Urinary bladder (tissue), 4 donors: ENCODE results near the gene TXNDC11. TPM values are rescaled to one million over a fixed set of nuclear protein-coding genes. Genes with fewer than 3 reads are reported as not detected.

Source experiments
- DNase-seq: peaks from one replicate; pipeline ENCODE4 v3.0.0-alpha.2; 2015; ENCODE audit errors: extremely low spot score
- H3K27ac ChIP-seq: one replicate; pipeline ENCODE4 v1.5.1; 2013; ENCODE audit warnings: low read depth, mild to moderate bottlenecking, moderate library complexity
- H3K36me3 ChIP-seq: one replicate; pipeline ENCODE4 v1.6.1; 2013; ENCODE audit warnings: mild to moderate bottlenecking, moderate library complexity; ENCODE audit not compliant: insufficient read depth
- H3K4me1 ChIP-seq: one replicate; pipeline ENCODE4 v1.6.1; 2013; ENCODE audit warnings: mild to moderate bottlenecking, moderate library complexity; ENCODE audit not compliant: insufficient read depth
- H3K4me3 ChIP-seq: one replicate; pipeline ENCODE4 v1.5.1; 2013; ENCODE audit warnings: low read depth, low read length
- WGBS: extraction: QIAGEN DNeasy Blood & Tissue Kit; methylation state at CpG from one replicate; pipeline ENCODE4 v1.1.7; 2013; 5-methylcytosine and 5-hydroxymethylcytosine counted together
- polyA plus RNA-seq: library from polyadenylated mRNA; stranded (reverse); fragments of 200-250 nt; gene quantifications from one replicate; pipeline ENCODE4 v1.2.3, GENCODE V29; 2013
- total RNA-seq: library from RNA; depleted of rRNA; stranded (reverse); fragments of >200 nt; gene quantifications from one replicate; pipeline ENCODE4 v1.2.3, GENCODE V29; 2014
- donor health status: healthy with polysubstance abuse.
- donor health status: healthy.

Gene TXNDC11
- total and polyA plus RNA-seq, 2 donors = 22.7 to 39.1 TPM

DNA sequence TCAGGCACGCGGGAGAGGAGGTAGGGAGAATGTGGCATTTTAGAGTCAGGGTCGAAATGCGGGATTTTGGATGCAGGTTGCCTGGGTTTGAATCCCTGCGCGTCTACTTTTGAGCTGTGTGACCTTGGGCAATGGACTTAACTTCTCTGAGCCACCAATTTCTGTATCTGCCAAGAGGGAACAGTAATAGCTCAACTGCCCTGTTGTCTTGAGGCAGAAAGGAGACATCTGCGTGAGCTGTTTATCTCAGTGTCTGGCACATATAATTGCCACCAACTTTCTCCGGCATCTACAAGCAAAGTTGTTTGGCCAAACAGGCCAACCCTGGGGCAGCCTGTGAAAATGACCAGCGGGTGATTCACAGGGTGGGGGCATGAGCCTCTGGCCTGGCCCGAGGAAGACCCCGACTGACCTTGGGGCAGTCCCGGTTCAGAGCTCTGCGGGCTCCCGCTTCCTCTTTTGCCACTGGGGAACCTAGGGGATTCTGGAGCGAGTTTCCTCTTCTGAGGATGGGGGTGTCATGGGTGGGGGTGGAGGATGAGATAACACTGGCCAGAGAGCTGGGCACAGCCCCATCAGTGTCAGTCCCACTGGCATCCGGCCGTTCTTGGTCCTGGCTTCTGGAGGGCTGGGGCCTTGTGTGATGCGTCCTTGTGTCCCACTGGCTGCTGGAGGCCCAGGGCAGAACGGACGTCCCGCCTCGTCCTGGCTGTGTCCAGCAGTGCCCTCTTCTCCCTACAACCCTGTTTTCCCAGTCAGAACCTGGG, 73.1 kb downstream of the TXNDC11 start:
- H3K4me1 ChIP-seq = peaks cover 1% of the 10 kb centered on the region
- 25% methylated on average over 22 of the region's 22 CpGs for WGBS
- no peak for DNase-seq

DNA sequence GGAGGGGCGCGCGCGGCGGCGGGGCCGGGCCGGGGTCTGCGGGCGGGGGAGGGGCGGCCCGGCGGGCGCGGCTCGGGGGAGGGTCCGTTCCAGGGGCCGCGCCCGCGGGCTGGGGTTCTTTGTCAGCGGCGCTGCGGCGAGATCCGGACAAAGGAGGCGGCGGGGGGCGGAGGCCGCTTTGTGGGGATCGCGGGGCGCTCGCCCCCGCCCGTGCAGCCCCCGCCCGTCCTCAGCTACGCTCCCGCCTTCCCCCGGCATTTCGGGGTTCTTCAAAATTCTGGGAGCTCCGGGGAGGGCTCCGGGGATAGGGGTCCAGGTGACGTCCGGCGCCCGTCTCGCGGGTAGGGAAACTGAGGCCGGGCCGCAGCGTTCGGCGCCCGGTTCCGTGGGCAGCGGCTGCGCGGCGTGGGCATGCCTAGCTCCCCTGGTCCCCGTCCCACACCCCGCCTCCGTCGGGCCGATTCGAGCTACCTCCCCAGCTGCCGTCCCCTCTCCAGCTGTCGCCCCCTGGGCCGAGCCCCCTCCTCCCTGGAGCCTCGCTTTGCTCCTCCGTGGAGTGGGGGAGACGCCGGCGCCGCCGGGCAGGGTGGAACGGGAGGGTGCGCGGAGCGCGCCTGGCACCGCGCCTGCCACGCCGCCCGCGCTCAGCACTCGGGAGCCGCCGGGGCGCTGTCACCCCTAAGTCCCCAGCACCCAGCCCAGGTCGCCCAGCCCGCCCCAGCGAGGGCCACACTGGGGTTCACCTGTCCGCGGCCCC, 73.9 kb downstream of the TXNDC11 start:
- under 1% methylated on average over 97 of the region's 97 CpGs for WGBS
- H3K27ac ChIP-seq = peak overlapping the region; percentile 65

More for the DNA sequence above, 73.1 kb downstream of the TXNDC11 start:
- Histone ChIP-seq H3K27ac (peak overlapping the region; percentile 65), H3K36me3 (no peaks in the 10 kb centered on the region), H3K4me3 (peak overlapping the region; percentile 88)

DNA sequence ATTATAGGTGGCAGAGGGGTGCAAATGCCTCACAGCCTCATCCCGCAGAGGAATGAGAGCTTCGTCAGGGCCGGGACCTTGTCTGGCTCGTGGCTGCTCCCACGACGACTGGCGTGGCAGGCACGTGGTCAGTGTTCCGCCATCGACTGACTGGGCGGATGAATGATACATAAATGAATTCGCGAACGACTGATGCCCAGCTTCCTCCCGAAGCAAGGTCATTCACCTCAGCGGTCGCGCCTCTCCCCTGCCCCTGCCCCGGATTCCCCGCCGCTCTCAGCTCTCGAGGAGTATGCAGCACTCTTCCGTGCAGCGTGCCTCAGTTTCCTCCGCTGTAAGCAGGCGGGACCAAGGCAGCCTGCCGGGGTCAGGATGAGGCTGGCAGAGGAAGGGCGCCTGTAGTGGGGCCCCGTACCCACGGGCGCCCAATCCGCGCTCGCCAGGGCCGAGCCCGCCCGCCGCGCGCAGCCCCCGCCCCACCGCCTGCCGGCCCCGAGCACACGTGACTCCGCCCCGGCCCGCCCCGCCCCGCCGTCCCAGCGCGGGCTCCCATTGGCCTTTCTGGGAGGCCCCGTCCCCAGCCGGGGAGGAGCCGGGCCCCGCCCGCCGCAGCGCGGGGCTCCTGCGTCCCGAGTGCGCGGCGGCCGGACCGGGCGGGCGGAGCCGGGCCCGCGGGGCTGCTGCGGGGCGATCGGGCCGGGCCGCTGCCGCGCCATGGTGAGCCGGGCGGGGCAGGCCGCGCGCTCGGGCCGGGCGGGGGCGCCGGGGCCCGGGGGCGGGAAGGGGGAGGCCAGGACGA, 74.6 kb downstream of the TXNDC11 start, which contains the start of gene SNN:
Gene SNN, plus strand, starts transcription at position 632 of the 799 bp plus-strand sequence. CDS start 7,605 bp downstream, outside the sequence.
- Histone ChIP-seq H3K36me3 (no peaks in the 10 kb centered on the region), H3K27ac (peak within 1 kb of the TSS; percentile 65), H3K4me3 (peak within 1 kb of the TSS; percentile 88), H3K4me1 (peaks cover 1% of the 10 kb centered on the region)
- WGBS = 5% methylated on average over 93 of the region's 93 CpGs
- DNase-seq = peak; percentile 55

More for the DNA sequence above, 73.9 kb downstream of the TXNDC11 start:
- H3K4me3 ChIP-seq = peak overlapping the region; percentile 88
- no peak for DNase-seq
- peaks cover 1% of the 10 kb centered on the region for H3K4me1 ChIP-seq
- no peaks in the 10 kb centered on the region for H3K36me3 ChIP-seq

DNA sequence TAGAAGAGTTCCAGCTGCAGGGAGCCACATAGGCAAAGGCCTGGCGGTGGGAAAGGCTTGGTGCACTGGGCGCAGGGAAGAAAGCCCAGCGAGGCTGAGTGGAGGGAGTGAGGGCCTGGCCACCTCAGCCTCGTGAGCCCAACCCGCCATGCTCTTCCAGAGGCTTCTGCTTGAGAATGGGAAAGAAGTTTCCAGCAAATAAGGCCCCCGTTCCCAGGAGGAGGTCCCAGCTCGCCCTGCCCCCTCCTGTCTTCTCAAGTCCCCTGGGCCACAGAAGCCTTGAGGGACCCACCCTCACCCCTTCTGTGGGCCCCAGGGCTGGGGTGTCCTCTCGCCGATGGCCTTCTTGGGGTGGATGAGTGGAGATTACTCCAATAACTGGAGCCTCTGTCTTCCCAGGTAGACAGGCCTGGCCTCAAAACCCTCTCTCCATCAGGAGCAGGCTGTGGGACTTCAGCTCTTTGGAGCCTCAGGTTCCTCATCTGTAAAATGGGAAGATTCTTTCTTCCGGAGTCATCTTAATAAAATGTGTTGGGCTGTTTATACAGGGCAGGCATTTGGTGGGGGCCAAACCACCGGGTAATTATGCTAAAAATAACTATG, 75.3 kb downstream of the TXNDC11 start:
- Histone ChIP-seq H3K4me3 (no peak overlapping the region), H3K27ac (no peak overlapping the region), H3K4me1 (peaks cover 1% of the 10 kb centered on the region), H3K36me3 (no peaks in the 10 kb centered on the region)
- no peak for DNase-seq
- 85% methylated on average over 11 of the region's 11 CpGs for WGBS

DNA sequence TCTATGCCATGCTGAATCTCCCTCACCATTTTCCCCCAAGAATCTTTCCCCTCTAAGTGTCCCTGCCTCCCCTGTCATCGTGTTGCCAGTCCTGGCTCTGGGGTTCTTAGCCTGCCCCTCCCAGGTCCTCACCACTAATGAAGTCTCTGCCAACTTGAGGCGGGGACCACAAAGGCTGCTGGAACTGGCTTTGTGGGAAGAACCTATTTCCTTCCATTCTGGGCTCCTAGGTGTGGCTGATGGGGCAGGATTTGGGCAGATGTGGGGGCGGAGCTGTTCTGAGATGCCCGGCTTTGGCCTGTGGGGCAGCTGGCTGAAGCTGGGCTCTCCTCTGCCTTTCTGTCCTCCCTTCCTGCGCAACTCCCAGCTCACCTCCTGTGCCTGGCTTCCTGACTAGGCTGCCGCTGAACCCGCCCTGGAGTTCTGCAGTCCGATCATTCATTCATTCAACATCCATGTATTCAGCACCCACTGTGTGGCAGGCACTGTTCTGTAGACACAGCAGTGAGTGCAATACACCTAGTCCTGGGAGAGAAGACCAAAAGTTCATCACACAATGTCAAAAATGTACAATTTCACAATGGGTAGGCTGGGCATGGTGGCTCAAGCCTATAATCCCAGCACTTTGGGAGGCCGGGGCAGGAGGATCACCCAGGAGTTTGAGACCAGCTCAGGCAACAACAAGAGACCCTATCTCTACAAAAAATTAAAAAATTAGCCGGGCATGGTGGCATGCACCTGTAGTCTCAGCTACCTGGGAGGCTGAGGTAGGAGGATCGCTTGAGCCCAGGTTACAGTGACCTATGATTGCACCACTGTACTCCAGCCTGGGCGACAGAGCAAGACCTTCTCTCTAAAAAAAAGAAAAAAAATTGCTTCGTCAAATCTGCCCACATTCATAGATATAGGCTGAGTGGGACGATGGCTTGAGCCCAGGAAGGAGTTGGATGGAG, 76.3 kb downstream of the TXNDC11 start:
- H3K27ac ChIP-seq = no peak overlapping the region
- WGBS = 87% methylated on average over 14 of the region's 14 CpGs
- H3K4me3 ChIP-seq = no peak overlapping the region

DNA sequence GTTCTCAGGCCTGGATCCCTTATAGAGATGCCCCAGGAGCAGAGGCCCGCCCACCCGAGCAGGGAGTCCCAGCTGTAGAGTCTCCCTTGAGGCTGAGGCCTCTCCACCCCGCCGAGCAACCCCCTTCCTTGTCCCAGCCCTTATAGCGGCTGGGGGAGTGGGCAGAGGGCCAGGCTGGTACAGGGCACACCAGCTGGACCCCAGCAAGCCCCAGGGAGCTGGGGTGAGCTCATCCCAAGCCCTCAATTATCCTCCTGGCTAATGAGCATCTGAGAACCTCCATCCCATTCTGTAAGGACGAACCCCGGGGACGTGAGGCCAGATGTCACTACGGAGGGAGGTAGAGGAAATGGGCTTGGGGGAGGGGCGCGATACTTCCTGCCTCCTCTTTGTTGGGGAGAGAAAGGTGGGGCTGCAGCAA, 77.6 kb downstream of the TXNDC11 start:
- H3K27ac ChIP-seq = no peak overlapping the region
- no peak overlapping the region for H3K4me3 ChIP-seq
- 52% methylated on average over 11 of the region's 11 CpGs for WGBS
- H3K4me1 ChIP-seq = no peaks in the 10 kb centered on the region
- no peak for DNase-seq
- H3K36me3 ChIP-seq = no peaks in the 10 kb centered on the region

More for the DNA sequence above, 76.3 kb downstream of the TXNDC11 start:
- no peaks in the 10 kb centered on the region for H3K36me3 ChIP-seq
- peaks cover 1% of the 10 kb centered on the region for H3K4me1 ChIP-seq
- DNase-seq = no peak

DNA sequence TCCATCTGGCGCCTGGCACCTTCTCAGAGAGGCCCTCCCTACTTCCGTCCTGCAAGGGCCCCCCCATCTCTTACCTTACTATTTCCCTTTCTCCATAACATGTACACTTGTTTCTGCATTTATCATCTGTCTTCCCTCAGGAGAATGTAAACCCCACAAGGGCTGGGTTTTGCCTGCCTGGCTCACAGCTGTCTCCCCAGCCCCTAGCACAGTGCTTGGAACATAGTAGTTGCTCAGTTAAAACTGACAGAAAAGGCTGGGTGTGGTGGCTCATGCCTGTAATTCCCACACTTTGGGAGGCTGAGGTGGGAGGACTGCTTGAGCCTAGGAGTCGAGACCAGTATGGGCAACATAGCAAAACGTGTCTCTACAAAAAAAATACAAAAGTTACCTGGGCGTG, 80.1 kb downstream of the TXNDC11 start:
- no peaks in the 10 kb centered on the region for H3K36me3 ChIP-seq
- WGBS = 88% methylated on average over 5 of the region's 5 CpGs

DNA sequence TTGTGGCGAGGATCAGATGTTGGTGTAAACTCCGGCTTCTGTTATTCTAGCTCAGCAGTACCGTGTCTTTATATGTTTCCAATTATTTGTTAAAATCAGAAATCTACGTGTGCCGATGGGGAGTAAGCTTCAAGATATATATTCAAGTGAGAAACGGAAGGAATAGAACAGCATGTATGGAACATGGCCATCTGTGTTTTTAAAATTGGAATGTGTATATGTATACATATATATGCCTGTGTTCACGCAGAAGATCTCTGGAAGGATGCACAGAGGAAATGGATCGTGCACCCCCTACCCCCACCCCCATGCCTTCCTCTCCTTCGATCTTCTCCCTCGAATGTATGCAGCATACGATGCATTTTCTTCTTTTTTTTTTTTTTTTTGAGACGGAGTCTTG, 82.1 kb downstream of the TXNDC11 start:
- H3K4me3 ChIP-seq = no peak overlapping the region
- no peaks in the 10 kb centered on the region for H3K36me3 ChIP-seq
- DNase-seq = no peak
- no peak overlapping the region for H3K27ac ChIP-seq
- no peaks in the 10 kb centered on the region for H3K4me1 ChIP-seq
- WGBS = 80% methylated on average over 12 of the region's 12 CpGs

More for the DNA sequence above, 80.1 kb downstream of the TXNDC11 start:
- no peak overlapping the region for H3K27ac ChIP-seq
- H3K4me1 ChIP-seq = no peaks in the 10 kb centered on the region
- DNase-seq = no peak
- H3K4me3 ChIP-seq = no peak overlapping the region

DNA sequence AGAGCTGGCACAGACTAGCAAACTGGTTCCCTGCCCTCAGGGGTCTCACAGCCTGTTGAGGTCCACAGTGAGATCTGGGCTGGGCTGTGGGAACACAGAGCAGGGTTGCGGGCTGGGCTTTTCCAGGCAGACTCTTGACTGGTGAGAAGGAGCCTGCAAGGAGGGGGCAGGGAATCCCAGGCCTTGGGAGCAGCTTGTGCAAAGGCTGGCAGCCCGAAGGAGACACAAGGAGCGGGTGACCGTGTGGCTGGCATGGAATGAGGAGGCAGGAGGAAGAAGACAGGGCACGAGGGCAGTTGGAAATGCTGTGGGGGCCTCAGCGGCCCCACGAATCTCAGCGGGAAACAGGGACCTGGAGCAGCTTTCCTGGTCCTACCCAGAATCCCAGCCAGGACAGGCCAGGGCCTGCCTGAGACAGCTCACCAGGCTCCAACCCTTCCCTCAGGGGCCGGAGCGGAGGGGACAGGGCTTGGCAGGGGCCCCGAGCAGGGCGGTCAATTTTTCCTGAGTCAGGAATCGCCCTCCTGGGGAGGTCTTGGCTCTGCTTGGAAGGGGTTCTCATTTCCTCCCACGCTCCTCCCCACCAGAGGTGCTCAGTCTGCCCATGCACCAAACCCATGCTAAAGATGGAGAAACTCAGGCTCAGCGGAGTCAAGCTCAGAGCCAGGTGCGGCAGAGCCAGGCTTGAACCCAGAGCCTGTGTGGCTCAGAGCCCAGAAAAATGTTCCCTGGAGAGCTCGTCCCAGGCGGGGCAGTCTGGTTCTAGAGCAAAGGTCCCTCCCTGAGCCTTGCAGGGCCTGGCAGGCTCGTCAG, 83.6 kb downstream of the TXNDC11 start:
- H3K27ac ChIP-seq = no peak overlapping the region
- H3K4me1 ChIP-seq = no peaks in the 10 kb centered on the region
- H3K36me3 ChIP-seq = no peaks in the 10 kb centered on the region
- WGBS = 71% methylated on average over 19 of the region's 19 CpGs
- no peak for DNase-seq
- H3K4me3 ChIP-seq = no peak overlapping the region

DNA sequence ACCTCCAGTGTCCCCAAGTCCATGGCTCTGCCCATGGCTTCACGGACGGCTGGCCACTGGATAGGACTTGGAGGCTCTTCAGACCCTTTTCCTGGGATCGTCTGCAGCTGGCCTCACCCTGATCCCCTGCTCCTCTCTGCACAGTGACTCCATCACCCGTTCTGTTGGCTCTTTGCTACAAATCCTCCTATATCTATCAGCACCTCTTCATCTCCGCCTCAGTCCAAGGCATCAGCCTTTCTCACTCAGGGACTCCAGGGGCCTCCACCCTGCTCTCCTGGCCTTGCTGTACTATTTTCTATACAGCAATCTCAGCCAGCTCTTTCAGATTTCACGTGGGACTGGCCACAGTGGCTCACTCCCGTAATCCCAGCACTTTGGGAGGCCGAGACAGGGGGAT, 85.1 kb downstream of the TXNDC11 start:
- H3K4me1 ChIP-seq = no peaks in the 10 kb centered on the region
- no peak overlapping the region for H3K4me3 ChIP-seq
- no peaks in the 10 kb centered on the region for H3K36me3 ChIP-seq
- no peak for DNase-seq
- WGBS = 81% methylated on average over 8 of the region's 8 CpGs
- H3K27ac ChIP-seq = no peak overlapping the region

DNA sequence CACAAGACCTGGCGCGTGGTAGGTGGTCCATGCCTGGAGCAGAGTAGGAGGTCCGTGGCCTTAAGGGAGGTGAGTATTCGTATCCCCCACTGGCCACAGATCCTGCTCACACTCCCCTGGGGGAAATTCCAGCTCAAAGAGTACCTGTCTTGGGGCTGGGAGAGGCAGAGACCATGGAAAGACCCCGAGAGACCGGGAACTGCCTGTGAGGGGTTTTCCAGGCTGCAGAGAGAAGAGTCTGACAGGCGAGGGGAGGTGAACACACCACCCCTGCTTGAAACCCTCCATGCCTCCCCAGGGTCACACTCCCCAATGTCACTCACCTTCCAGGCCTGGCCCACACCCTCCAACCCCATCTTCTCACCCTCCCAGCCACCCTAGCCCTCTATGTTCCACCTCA, 87.0 kb downstream of the TXNDC11 start:
- Histone ChIP-seq H3K4me3 (no peak overlapping the region), H3K36me3 (no peaks in the 10 kb centered on the region), H3K27ac (no peak overlapping the region), H3K4me1 (no peaks in the 10 kb centered on the region)
- no peak for DNase-seq
- WGBS = 92% methylated on average over 7 of the region's 7 CpGs

DNA sequence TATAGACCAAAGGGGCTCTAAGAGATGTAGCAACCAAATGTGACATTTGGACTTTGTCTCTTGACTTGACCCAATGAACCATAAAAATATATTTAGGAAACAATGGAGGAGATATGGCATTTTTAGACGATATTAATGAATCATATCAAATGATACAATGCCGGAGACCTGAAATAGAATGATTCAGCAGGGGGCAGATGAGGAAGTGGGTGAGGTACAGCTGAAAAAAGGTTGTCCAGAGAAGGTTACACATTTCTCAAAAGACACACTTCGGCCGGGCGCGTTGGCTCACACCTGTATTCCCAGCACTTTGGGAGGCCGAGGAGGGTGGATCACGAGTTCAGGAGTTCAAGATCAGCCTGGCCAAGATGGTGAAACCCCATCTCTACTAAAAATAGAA, 90.9 kb downstream of the TXNDC11 start:
- H3K4me3 ChIP-seq = no peak overlapping the region
- no peak for DNase-seq
- WGBS = 84% methylated on average over 8 of the region's 8 CpGs
- no peak overlapping the region for H3K27ac ChIP-seq
- no peaks in the 10 kb centered on the region for H3K36me3 ChIP-seq
- H3K4me1 ChIP-seq = no peaks in the 10 kb centered on the region
